Fibroblast of skin of right biceps (primary cell): ENCODE measurements around the gene SIDT1.
A peak's percentile ranks its signal among the peaks of the same experiment; 100 is the strongest.
"Not testable (repeated sequence)": the region's sequence is repeated elsewhere in the genome, so short reads cannot be mapped to it uniquely, and the experiment has no call there.

Source experiments
- DNase-seq: peaks from one replicate; pipeline ENCODE4 v3.0.0-alpha.2; 2013

SIDT1 gene

DNA sequence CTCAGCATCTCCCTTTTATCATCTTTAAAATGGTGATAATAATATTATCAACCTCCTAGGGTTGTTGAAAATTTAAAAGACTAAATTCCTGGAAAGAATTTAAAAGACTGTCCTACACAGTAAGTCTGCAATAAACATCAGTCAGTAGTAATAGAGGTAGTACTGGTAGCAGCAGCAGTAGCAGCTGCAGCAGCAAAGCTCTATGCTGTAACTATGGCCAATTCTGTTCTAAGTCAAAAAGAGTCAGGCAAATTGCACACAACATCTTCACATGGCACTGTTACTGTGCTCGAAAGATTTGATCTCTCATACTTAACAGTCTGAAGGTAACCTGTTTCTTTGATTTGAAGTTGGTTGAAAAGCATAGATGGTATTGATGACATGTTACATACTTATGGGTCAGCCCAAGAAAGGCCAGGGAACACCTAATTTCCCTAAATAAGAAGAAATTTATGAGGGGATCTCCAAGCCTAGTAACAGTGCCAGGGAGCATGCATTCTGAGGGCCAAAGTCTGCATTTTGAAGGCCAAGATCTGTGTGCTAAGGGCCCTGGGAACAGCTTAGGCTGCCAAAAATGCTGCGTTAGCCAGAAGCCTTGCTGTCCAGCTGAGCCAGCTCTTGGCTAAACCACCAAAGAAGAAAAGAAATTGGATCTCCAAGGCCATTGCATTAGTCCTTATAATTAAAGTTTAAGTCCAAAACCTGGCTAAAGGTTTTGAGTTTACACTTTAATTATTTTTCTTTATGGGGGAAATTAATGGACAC lies 68.2 kb downstream of the SIDT1 start:
- no peak for DNase-seq

DNA sequence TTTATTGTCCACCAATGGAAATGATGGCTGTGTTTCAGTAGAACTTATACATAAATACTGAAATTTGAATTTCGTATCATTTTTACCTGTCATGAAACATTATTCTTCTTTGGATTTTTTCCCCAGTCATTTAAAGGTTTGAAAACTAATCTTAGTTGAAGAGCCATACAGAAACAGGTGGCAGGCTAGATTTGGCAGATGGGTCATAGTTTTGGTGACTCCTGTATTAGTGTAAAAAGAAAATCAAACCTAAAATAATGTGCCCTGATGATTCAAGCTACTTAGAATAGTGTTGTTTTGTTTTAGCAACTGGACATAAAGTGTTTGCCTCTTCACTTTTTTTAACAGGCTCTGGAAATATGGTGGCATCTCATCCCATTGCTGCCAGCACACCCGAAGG lies 68.9 kb downstream of the SIDT1 start:
- no peak for DNase-seq

DNA sequence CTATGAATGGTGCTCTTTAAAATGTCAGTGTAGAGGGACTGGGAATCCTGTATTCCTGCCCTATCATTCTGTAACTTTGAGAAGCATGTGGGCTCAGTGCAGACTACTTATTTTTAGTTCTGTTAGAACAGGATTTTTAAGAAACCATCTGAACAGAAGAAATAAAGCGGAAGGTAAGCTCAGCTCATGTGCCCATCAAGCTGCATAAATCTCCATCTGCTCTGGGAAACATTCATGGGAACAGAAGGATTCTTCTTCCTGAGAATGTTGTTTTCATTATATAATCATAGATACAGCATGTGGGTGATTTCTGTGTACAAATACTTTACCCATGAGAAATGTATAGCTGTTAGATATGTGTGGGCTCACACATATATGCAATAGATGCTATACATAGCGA lies 69.9 kb downstream of the SIDT1 start:
- no peak for DNase-seq

DNA sequence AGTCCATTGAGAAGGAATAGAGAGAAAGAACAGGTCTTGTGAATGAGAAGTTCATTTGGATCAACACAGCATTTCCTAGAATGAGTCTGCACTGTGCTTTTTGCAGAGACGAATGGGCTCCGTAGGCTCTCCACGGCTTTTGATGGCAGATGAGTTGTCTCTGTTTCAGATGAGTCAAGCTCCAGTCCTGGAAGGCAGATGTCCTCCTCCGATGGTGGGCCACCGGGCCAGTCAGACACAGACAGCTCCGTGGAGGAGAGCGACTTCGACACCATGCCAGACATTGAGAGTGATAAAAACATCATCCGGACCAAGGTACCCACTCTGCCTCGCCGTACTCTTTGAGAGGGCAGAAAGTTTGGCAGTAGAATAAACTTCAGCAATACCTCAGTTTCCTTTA lies 70.5 kb downstream of the SIDT1 start:
- DNase-seq: no peak

DNA sequence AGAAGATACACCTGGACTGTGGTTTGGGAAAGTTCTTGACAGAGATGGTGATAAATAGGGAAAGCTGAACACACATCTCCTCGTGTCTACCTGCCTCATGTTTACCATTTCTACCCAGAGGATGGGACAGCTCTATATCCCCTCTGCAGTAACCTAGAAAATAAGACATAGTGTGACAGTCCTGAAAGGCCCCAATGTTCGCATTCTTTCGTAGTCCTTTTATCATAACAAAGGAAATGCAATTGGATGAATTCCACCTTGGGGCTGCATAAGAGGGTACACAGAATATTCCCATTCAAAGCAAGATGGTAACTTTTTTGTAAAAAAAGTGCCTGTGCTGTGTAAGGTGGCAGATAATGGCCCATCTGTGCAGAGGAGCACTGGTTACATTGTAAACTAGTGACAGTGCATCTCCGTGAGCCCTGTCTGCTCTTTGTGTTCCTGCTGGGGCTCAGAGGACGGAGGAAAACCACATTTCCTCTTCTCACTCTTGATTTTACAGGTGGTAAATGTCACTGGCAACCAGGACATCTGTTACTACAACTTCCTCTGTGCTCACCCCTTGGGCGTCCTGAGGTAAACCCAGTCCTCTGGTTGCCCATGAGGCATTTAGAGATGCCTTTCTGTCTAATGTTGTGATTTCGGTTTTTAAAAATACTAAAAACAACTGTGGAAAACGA lies 74.3 kb downstream of the SIDT1 start:
- no peak for DNase-seq

DNA sequence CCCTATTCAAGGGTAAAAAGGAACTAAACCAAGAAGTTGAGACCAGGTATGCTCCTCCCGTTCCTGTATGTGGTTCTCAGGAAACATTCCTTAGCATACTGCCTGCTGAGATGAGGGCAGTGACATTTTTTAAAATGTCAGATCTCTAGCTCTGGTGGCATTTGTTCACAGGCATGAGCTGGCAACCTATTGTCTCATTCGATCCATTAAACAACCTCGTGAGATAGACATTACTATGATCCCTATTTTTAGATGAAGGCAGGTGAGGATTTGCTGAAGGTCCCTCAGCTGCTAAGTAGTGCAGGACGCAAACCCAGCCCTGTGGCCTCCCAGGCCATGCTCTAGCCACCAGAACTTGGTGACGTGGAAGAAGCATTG lies 74.9 kb downstream of the SIDT1 start:
- DNase-seq: no peak

DNA sequence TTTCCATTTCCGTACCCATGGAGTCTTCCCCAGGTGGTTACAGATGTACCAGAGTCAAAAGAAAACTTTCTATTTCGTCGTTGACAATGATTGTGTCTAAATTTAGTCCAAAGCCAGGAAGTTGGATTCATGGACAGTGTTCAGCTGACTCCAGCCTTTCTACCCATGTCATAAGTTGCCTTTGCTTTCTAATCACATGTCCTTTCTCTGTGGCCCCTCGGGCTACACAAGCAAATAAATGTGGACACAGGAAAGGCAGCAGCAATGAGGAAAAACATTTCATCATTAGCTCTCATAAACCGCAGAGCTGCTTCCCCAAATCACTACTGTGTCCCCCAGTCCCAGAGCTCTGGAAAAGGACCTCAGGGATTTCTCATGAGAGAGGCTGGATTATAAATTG lies 82.0 kb downstream of the SIDT1 start:
- no peak for DNase-seq

DNA sequence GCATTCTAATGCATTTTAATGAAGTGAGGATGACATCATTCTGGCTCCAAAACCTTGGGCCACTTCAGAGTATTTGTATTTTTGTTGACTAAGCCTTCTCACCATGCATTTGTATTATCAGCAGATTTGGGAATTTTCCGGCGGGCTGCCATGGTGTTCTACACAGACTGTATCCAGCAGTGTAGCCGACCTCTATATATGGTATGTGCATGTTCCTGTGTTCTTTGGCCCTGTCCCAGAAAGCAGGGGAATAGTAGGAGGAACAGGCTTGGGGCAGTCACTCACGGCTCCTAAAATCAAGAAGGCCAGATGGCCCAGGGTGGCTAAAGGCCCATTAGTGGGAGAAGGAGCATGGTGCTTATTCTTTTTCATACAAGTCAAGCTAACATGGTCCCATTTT lies 83.6 kb downstream of the SIDT1 start:
- no peak for DNase-seq

DNA sequence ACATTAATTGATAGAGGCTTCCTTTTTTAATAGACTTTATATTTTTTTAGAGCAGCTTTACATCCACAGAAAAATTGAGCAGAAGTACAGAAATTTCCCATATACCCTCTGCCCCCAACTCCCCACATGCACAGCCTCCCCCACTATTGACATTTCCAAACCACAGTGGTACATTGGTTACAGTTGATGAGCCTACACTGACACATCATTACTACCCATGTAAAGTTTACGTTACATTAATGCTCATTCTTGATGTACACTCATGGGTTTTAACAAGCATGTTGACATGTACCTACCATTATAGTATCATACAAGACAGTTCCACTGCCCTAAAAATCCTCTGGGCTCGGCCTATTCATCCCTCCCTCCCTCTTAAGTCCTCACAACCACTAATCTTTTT lies 85.4 kb downstream of the SIDT1 start:
- DNase-seq: no peak

DNA sequence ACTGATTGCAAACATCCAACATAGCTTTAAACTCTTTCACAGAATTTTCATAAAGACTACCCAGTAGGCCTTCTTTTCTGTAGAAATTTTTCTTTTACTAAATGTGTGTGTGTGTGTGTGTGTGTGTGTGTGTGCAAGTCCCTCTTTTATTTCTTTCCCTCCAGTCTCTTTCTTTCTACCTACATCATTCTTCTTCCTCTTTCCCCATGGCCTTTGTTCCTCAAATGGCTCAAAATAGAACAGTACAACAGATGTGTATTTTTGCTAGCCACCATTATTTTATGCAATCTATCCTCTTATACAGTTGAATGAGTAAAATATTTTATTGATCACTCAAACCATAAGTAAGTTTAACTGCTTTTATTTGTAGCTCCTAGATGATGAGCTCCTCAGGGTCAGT lies 87.7 kb downstream of the SIDT1 start:
- no peak for DNase-seq

DNA sequence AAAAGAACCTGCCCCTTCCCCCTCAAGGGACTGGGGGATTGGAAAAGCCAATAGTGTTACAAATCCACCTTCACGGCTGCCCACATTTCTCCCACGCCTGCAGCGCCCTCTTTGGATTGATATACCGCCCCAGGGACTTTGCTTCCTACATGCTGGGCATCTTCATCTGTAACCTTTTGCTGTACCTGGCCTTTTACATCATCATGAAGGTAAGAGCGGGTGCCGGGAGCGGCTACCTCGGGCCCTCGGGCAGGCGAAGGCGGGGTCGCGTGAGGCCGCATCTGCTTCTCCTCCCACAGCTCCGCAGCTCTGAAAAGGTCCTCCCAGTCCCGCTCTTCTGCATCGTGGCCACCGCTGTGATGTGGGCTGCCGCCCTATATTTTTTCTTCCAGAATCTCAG lies 91.0 kb downstream of the SIDT1 start:
- DNase-seq: no peak

DNA sequence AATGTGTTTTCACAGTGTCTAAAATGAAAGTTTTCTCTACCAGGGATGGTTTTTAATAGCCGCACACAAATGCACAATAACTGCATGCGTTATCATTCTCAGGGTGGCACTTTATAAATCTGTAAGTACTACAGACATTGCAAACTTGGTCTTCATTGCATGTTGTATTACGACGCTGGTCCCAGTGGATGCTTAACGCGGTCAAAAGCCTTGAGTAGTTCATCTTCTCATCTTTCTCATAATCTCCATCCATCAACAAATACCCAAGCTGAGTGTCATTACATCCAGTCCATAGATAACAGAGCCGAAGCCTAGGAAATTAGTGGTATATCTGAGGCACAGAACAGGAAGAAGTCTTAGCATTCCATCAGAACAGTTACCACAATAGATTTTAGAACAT lies 91.5 kb downstream of the SIDT1 start:
- no peak for DNase-seq

DNA sequence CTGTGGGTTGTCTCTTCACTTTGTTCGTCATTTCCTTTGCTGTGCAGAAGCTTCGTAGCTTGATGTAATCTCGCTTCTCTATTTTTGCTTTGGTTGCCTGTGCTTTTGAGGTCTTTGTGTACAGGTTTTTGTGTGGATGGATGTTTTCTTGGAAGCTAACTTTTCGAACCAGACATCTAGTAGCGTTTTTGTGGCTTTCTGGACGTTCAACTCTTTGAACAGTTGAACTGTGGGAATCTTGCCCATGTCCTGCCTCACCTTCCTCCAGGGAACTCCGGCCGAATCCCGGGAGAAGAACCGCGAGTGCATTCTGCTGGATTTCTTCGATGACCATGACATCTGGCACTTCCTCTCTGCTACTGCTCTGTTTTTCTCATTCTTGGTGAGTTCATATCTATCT lies 93.5 kb downstream of the SIDT1 start:
- no peak for DNase-seq

DNA sequence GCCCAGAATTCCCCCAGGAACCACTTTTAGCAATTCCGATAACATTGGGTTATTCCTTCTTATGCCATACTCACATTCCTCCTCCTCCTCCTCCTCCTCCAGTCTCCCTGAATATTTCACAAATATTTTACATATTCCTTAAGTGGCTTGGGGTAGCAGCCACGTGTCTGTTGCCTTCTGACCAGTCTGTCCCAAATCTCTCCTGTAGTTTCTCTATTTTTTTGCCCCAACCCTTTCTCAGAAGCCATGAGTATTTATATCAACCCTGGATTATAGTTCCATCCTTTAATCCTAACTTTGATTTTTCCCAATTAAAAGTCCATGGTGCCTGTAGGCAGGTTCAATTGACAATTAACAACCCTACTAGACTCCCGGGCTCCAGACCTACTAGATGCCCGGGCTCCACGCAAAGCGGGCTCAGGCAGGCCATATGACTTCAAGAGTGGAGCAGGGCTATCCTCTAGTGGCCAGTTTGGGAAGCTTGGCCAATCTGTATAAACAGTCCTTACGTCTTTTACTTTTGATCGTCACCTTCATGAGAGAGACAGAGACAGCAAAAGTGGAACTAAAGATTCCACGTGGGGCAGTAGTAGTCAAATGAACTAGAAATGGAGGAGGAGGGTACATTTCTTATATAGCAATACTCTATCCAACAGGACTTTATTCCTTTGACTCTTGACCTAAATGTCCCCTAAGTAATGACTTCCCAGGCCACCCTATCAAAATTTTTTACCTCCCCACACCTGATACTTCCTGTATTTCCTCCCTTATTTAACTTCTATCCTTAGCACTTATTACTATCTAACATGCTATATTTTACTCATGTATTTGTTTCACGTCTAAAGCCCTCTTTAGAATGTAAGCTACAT lies 94.4 kb downstream of the SIDT1 start:
- peak; percentile 53 for DNase-seq

DNA sequence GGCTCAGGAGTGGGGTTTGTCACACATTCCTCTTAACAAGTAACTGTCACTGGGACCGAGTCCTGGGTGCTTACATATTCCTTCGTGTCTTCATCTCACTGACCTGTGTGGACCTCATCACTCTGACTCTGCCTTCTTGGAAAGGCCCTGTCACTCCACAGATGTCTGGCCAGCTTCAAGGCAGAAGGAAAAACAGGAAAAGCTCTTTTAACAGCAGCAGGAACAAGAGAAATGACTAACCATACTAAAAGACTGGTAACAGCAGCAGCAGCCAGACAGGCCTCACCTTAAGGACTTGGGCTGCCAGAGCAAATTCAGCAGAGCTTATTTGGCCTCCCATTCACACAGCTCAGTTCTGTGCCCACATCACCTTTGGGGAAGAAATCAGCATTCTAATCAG lies 96.0 kb downstream of the SIDT1 start:
- DNase-seq: no peak

DNA sequence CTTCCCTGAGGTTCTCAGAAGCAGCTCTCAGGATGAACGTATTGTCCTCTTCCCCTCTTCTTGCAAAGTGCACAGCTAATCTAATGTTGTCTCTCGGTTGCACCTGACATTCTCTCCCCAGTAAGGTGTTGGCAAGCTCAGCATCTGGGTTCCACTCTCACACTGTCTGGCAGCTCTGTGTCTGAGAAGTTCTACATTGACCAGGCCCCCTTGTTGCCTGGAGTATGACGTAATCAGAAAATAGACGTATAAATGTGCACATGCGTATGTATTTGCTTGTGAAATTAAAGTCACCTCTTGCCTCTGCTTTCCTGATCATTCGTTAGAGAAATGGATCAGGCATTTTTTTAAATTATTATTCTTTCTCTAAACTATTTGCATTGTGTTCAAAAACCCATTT lies 96.4 kb downstream of the SIDT1 start:
- DNase-seq: no peak

DNA sequence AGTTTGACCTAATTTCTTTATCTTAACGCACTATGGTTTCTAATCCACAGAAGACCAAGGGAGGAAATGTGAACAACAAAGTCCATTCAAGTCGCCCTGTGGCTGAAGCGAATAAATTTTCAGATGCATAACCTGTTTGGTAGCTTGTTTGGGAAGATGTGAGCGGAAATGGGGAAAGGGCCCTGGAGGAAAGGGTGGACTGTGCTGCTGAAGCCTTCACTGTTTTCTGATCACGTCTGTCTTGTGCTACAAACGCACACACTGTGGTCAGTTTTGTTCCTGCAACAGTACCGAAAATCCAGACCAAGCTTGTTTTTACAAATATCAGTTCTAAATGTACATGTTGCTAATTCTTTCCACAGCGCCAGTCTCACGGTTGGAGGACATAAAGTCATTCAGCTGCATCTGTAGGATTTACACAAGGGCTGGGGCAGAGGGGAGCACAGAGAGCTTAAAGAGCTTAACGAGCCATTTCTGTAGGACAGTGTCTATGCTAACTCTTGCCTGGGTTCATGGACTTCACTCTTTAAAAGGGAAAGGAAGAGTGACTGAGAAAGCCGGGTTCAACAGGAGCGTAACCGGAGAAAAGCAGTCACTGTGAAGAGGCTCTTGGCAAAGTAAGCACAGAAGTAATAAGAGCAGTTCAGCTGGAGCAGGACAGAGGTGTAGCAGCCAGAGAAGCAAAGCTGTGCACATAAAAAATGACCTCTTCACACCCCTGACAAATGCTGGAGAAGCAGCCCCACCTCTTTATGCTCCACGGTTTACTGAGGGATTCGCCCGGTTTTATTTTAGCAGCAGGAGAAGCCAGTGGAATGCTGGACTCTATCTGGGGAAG lies 97.4 kb downstream of the SIDT1 start:
- DNase-seq: no peak

DNA sequence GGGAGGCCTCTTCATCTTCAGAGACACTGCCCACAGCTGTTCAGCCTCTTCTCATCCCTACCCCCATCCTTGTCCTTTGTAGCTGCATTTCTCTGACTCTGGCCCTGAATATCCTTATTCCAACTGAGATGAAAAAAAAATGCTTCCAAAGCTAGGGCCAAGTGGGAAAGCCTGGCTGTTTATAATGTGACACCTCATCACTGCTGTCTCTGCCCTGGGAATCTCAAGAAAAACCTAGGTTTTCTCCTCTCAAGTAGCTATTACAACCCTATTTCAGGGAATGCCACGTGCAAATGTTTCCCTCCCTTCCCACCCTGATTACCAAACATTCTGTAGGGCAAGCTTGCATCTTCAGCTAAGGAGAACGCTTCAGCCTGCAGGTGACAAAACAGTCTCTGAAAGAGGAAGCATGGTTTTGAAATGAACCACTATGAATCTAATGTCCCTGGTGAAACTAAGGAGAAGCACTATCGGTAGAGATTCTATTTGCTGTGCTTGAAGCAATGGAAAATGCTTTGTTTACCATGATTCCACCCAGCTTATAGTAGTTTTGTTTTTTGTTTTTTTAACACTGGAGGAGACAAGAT lies 98.7 kb downstream of the SIDT1 start:
- DNase-seq: no peak

DNA sequence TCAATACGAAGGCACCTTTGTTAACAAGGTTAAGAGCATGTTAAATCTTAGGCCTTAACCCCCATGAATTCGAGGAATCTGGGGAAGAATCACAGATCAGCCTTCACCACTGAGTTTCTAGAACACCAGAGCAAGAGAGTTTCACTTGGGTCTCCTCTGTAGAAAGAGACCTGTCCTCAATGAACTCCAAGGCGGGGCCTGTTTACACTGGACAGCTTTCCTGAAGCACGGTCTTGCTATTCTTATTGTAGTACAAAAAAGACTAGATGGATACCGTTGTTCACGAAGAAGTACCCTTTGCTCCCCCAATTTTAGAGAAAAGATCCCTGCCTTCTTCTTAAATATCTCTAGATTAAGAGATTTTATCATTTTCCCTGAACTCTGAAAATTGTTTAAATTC lies 99.2 kb downstream of the SIDT1 start:
- no peak for DNase-seq

DNA sequence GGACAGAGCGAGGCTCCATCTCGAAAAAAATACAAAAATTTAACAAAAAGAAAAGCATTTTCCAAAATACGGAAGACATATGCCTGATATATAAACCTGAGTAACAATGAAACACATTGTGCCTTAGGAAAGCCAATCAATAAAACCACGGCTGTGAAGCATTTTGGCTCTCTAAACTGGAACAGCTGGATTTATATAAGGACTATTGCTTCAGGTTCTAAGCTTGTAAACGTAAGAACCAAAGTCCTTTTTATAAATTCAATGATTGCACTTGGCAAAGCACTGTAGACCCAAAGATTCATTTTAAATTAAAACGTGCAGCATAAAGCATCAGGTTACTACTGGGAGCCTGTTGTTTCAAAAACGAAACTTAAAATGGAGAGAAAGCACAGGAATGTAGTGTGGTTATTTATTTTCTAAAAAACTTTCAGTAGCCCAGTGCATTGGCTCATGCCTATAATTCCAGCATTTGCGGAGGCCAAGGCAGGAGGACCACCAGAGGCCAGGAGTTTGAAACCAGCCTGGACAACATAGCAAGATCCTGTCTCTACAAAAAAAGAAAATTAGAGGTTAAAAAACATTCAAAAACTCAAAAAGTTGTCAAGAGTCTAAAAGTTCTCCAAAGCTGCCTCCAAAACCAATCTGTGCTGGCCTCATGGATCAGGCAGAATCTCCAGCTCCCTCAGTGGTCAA lies 102.6 kb downstream of the SIDT1 start:
- DNase-seq: no peak

DNA sequence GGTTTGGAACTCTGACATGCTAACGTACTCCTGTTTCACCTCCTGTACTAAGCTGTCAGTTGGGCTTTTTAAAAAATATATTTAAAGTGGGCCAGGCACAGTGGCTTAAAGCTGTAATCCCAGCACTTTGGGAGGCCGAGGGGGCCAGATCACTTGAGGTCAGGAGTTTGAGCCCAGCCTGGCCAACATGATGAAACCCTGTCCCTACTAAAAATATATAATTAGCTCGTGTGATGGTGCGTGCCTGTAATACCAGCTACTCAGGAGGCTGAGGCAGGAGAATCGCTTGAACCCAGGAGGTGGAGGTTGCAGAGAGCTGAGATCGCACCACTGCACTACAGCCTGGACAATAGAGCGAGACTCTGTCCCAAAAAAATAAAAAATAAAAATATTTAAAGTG lies 103.7 kb downstream of the SIDT1 start:
- not testable (repeated sequence) for DNase-seq

DNA sequence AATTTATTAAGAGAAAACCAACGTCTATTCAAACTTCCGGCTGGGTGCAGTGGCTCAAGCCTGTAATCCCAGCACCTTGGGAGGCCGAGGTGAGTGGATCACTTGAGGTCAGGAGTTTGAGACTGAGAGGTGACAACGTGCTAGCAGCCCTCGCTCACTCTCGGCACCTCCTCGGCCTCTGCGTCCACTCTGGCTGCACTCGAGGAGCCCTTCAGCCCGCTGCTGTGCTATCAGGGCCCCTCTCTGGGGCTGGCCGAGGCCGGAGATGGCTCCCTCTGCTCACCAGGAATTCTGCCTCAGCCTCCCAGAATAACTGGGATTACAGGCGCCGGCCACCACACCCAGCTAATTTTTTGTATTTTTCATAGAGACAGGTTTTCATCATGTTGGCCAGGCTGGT lies 105.4 kb downstream of the SIDT1 start:
- DNase-seq: no peak
